Gastroesophageal sphincter (tissue), 3 donors: ENCODE results near the gene C10orf90.

Source experiments
- EP300 ChIP-seq: sonication (generic); formaldehyde crosslinking; IDR thresholded peaks from one replicate; pipeline ENCODE4 v1.6.1; 2017; ENCODE audit warnings: antibody characterized with exemption, mild to moderate bottlenecking
- POLR2A ChIP-seq, 2 donors: fragments of 450-650 bp; IDR thresholded peaks; one replicate each; pipeline ENCODE4 v1.6.1; 2017; ENCODE audit warnings: antibody characterized with exemption in 2 of 2, mild to moderate bottlenecking in 2 of 2, moderate library complexity in 1 of 2
- POLR2AphosphoS5 ChIP-seq: sonication (generic); formaldehyde crosslinking; IDR thresholded peaks from one replicate; pipeline ENCODE4 v1.6.1; 2017; ENCODE audit warnings: antibody characterized with exemption
- TF ChIP-seq, protein P1 (sequence below), 4 experiments: fragments of 200-600 bp in 2 of 4; fragments of 450-650 bp in 2 of 4; sonication (generic) in 1 of 4; IDR thresholded peaks; one replicate each; pipeline ENCODE4 v1.5.1; 2017 to 2019; ENCODE audit warnings: antibody characterized with exemption in 4 of 4, mild to moderate bottlenecking in 2 of 4, moderate library complexity in 2 of 4

GRCh38 chr10:126452245-126452644, 218.2 kb downstream of the C10orf90 start:
- TF ChIP-seq, protein P1, sequence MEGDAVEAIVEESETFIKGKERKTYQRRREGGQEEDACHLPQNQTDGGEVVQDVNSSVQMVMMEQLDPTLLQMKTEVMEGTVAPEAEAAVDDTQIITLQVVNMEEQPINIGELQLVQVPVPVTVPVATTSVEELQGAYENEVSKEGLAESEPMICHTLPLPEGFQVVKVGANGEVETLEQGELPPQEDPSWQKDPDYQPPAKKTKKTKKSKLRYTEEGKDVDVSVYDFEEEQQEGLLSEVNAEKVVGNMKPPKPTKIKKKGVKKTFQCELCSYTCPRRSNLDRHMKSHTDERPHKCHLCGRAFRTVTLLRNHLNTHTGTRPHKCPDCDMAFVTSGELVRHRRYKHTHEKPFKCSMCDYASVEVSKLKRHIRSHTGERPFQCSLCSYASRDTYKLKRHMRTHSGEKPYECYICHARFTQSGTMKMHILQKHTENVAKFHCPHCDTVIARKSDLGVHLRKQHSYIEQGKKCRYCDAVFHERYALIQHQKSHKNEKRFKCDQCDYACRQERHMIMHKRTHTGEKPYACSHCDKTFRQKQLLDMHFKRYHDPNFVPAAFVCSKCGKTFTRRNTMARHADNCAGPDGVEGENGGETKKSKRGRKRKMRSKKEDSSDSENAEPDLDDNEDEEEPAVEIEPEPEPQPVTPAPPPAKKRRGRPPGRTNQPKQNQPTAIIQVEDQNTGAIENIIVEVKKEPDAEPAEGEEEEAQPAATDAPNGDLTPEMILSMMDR (IDR thresholded peaks at IDR 0.05): no peak
- TF ChIP-seq POLR2A (IDR thresholded peaks at IDR 0.05): no peak
- no peak for TF ChIP-seq POLR2AphosphoS5
- no peak for TF ChIP-seq EP300
